Measurements from ENCODE around the gene NEIL3.
"Not testable (repeated sequence)": the region's sequence is repeated elsewhere in the genome, so short reads cannot be mapped to it uniquely, and the experiment has no call there.

NEIL3 gene

GRCh38 chr4:177302371-177303100 is 7.1 kb upstream of the NEIL3 start:
- DNase-seq = no peak

- no peak for DNase-seq
Measured at GRCh38 chr4:177304094-177304493, 5.6 kb upstream of the NEIL3 start.

GRCh38 chr4:177304864-177305263 is 4.8 kb upstream of the NEIL3 start:
- not testable (repeated sequence) for DNase-seq

GRCh38 chr4:177308125-177308524 is 1.5 kb upstream of the NEIL3 start:
- DNase-seq = no peak

- no peak for DNase-seq
Measured at GRCh38 chr4:177308847-177309521, 690 bp upstream of the NEIL3 start.

GRCh38 chr4:177311589-177311988 is 1.9 kb downstream of the NEIL3 start:
- no peak for DNase-seq

GRCh38 chr4:177313263-177313662 is 3.6 kb downstream of the NEIL3 start:
- no peak for DNase-seq

- DNase-seq = no peak
Measured at GRCh38 chr4:177315767-177316464, 6.2 kb downstream of the NEIL3 start.

- no peak for DNase-seq
Measured at GRCh38 chr4:177320721-177321120, 11.0 kb downstream of the NEIL3 start.

- DNase-seq = no peak
Measured at GRCh38 chr4:177321647-177322046, 12.0 kb downstream of the NEIL3 start.

GRCh38 chr4:177322266-177322665 is 12.6 kb downstream of the NEIL3 start:
- no peak for DNase-seq

GRCh38 chr4:177322881-177323280 is 13.2 kb downstream of the NEIL3 start:
- no peak for DNase-seq

GRCh38 chr4:177323416-177323815 is 13.7 kb downstream of the NEIL3 start:
- DNase-seq = no peak

- DNase-seq = no peak
Measured at GRCh38 chr4:177332119-177332518, 22.4 kb downstream of the NEIL3 start.

- no peak for DNase-seq
Measured at GRCh38 chr4:177339477-177340374, 30.1 kb downstream of the NEIL3 start.

- no peak for DNase-seq
Measured at GRCh38 chr4:177348348-177348747, 38.7 kb downstream of the NEIL3 start.

- no peak for DNase-seq
Measured at GRCh38 chr4:177349191-177349590, 39.5 kb downstream of the NEIL3 start.

- DNase-seq = no peak
Measured at GRCh38 chr4:177351622-177352244, 42.1 kb downstream of the NEIL3 start.

- no peak for DNase-seq
Measured at GRCh38 chr4:177356206-177356605, 46.5 kb downstream of the NEIL3 start.

- DNase-seq = no peak
Measured at GRCh38 chr4:177356921-177357320, 47.2 kb downstream of the NEIL3 start.

GRCh38 chr4:177367336-177367735 is 57.7 kb downstream of the NEIL3 start:
- no peak for DNase-seq

- no peak for DNase-seq
Measured at GRCh38 chr4:177369372-177369771, 59.7 kb downstream of the NEIL3 start.
